ENCODE data around the gene BHLHE23.

Gene BHLHE23

GRCh38 chr20:63009045-63009961 lies 2.5 kb upstream of the BHLHE23 start:
- DNase-seq (ENCODE audit: low read depth in 2 of 2), result peak; percentile 62 to 82

GRCh38 chr20:63008541-63009044 lies 1.8 kb upstream of the BHLHE23 start:
- DNase-seq (ENCODE audit: low read depth in 2 of 2), result no peak

GRCh38 chr20:63007646-63008488 lies 1.1 kb upstream of the BHLHE23 start:
- no peak for DNase-seq (ENCODE audit: low read depth in 2 of 2)

GRCh38 chr20:63007360-63007645 lies 539 bp upstream of the BHLHE23 start:
- no peak for DNase-seq (ENCODE audit: low read depth in 2 of 2)

- no peak for DNase-seq (ENCODE audit: low read depth in 2 of 2)
Observed at GRCh38 chr20:63005862-63006539, 763 bp downstream of the BHLHE23 start.

- no peak for DNase-seq (ENCODE audit: low read depth in 2 of 2)
Observed at GRCh38 chr20:63005365-63005861, 1.4 kb downstream of the BHLHE23 start.

GRCh38 chr20:63004607-63005364 lies 2.0 kb downstream of the BHLHE23 start:
- DNase-seq (ENCODE audit: low read depth in 2 of 2), result no peak

GRCh38 chr20:63003546-63003945 lies 3.2 kb downstream of the BHLHE23 start:
- DNase-seq (ENCODE audit: low read depth in 2 of 2), result no peak

GRCh38 chr20:63002511-63002910 lies 4.3 kb downstream of the BHLHE23 start:
- DNase-seq (ENCODE audit: low read depth in 2 of 2), result no peak

GRCh38 chr20:63000958-63001357 lies 5.8 kb downstream of the BHLHE23 start:
- DNase-seq (ENCODE audit: low read depth in 2 of 2), result no peak

GRCh38 chr20:63000036-63000435 lies 6.7 kb downstream of the BHLHE23 start:
- DNase-seq (ENCODE audit: low read depth in 2 of 2), result no peak

- DNase-seq (ENCODE audit: low read depth in 2 of 2), result no peak
Observed at GRCh38 chr20:62999580-62999979, 7.2 kb downstream of the BHLHE23 start.

GRCh38 chr20:62998449-62998848 lies 8.3 kb downstream of the BHLHE23 start:
- no peak for DNase-seq (ENCODE audit: low read depth in 2 of 2)

- no peak for DNase-seq (ENCODE audit: low read depth in 2 of 2)
Observed at GRCh38 chr20:62997417-62998035, 9.2 kb downstream of the BHLHE23 start.

- DNase-seq (ENCODE audit: low read depth in 2 of 2), result no peak
Observed at GRCh38 chr20:62996596-62996982, 10.2 kb downstream of the BHLHE23 start.

GRCh38 chr20:62995898-62996595 lies 10.7 kb downstream of the BHLHE23 start:
- no peak for DNase-seq (ENCODE audit: low read depth in 2 of 2)

- no peak for DNase-seq (ENCODE audit: low read depth in 2 of 2)
Observed at GRCh38 chr20:62995481-62995880, 11.3 kb downstream of the BHLHE23 start.

GRCh38 chr20:62994869-62995281 lies 11.9 kb downstream of the BHLHE23 start:
- DNase-seq (ENCODE audit: low read depth in 2 of 2), result no peak

- DNase-seq (ENCODE audit: low read depth in 2 of 2), result no peak
Observed at GRCh38 chr20:62993856-62994494, 12.8 kb downstream of the BHLHE23 start.

GRCh38 chr20:62991863-62992262 lies 14.9 kb downstream of the BHLHE23 start:
- no peak for DNase-seq (ENCODE audit: low read depth in 2 of 2)

All from stimulated activated CD4-positive, alpha-beta T cell treated with anti-CD3 and anti-CD28 coated beads, Interleukin-12 subunit alpha, Interleukin-12 subunit beta, amount 100 ng/mL, for 24 hours (primary cell).